Progenitor cell of endocrine pancreas (in vitro differentiated cells): ENCODE results near the gene COA5. TPM values are rescaled to one million over a fixed set of nuclear protein-coding genes. Genes with fewer than 3 reads are reported as not detected.
A peak's percentile ranks its signal among the peaks of the same experiment; 100 is the strongest.

ENCODE experiments used
- DNase-seq: peaks from one replicate; pipeline ENCODE4 v3.0.0; 2021; ENCODE audit warnings: low spot score; ENCODE audit not compliant: unreplicated experiment
- H3K27ac Mint-ChIP-seq: 2 replicates; pipeline ENCODE4 v1.8.0; 2021; ENCODE audit warnings: mild to moderate bottlenecking, moderate library complexity, mixed read lengths
- H3K27me3 Mint-ChIP-seq: 2 replicates; pipeline ENCODE4 v1.8.0; 2021; ENCODE audit warnings: mixed read lengths
- H3K36me3 Mint-ChIP-seq: 2 replicates; pipeline ENCODE4 v1.8.0; 2022; ENCODE audit warnings: mixed read lengths; ENCODE audit not compliant: insufficient read depth
- H3K4me1 Mint-ChIP-seq: 2 replicates; pipeline ENCODE4 v1.8.0; 2021; ENCODE audit warnings: low read depth, mixed read lengths
- H3K4me3 Mint-ChIP-seq: 2 replicates; pipeline ENCODE4 v1.8.0; 2021; ENCODE audit warnings: low read depth, mild to moderate bottlenecking, moderate library complexity, mixed read lengths
- H3K9me3 Mint-ChIP-seq: 2 replicates; pipeline ENCODE4 v1.8.0; 2021; ENCODE audit warnings: low read depth, mixed read lengths
- total RNA-seq: library from RNA; stranded (reverse); gene quantifications from 2 replicates; pipeline ENCODE4 v1.2.1, GENCODE V29; 2021
- TF ChIP-seq, protein P1 (sequence below): fragments of 200-600 bp; sonication (generic); IDR thresholded peaks from one replicate; pipeline ENCODE4 v1.5.0; 2021; ENCODE audit warnings: antibody characterized with exemption, mild to moderate bottlenecking; ENCODE audit not compliant: unreplicated experiment

COA5 gene
- total RNA-seq, 1 donor from 2014 or later: 45.2 TPM

DNA sequence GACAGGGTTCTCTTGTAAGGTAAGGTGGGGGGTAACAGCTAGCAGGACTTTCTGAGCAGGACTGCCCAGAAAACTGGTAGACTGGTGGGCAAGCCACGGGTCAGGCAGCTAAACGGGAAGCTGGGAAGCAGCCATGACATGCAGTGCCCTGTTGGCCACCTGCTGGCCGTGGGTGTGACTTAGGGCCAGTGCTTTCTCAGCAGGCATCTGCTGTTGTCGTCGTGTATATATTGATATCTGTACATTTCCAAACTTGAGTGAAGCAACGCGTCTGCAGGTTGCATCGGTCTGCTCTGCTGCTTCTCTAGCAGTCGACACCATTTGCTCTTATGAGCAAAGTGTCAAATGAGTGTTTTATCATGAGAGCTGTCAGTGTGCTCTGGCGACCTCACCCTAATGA is 31.0 kb downstream of the COA5 start:
- TF ChIP-seq, protein P1, sequence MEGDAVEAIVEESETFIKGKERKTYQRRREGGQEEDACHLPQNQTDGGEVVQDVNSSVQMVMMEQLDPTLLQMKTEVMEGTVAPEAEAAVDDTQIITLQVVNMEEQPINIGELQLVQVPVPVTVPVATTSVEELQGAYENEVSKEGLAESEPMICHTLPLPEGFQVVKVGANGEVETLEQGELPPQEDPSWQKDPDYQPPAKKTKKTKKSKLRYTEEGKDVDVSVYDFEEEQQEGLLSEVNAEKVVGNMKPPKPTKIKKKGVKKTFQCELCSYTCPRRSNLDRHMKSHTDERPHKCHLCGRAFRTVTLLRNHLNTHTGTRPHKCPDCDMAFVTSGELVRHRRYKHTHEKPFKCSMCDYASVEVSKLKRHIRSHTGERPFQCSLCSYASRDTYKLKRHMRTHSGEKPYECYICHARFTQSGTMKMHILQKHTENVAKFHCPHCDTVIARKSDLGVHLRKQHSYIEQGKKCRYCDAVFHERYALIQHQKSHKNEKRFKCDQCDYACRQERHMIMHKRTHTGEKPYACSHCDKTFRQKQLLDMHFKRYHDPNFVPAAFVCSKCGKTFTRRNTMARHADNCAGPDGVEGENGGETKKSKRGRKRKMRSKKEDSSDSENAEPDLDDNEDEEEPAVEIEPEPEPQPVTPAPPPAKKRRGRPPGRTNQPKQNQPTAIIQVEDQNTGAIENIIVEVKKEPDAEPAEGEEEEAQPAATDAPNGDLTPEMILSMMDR: peak; percentile 29
- Mint-ChIP-seq H3K9me3 (no peaks in the 10 kb centered on the region), H3K27ac (no peak overlapping the region), H3K4me1 (no peaks in the 10 kb centered on the region), H3K27me3 (no peaks in the 10 kb centered on the region), H3K36me3 (peaks cover 8% of the 10 kb centered on the region), H3K4me3 (no peak overlapping the region)
- DNase-seq: no peak

DNA sequence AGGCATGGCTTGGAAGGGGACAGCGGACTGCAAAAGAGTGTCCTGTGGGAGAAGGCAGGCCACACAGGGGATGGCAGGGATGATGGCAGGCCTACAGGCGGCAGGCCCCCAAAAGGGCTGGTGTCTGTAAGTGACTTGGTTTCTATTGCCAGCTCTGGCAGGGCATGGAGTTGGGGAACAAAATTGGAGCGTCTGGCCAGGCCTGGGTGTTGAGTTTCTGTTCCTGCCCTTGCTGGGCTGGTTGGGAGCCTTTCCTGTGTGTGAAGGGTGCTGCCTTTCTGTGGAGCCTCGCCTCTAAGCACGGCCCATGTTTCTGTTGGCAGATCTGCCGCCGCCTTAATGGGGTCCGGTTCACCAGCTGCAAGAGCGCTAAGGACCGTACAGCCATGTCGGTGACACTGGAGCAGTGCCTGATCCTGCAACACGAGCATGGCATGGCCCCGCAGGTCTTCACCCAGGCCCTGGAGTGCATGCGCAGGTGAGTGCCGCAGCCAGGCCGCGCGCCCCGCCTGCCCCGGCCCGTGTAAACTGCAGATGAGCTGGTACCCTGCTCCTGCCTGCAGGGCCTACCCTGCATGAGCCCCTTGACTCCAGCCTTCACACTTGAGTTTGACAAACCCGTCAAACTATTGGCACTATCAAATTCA is 31.5 kb downstream of the COA5 start:
- peaks cover 8% of the 10 kb centered on the region for H3K36me3 Mint-ChIP-seq
- H3K27me3 Mint-ChIP-seq: no peaks in the 10 kb centered on the region
- H3K27ac Mint-ChIP-seq: no peak overlapping the region
- H3K4me1 Mint-ChIP-seq: no peaks in the 10 kb centered on the region
- no peaks in the 10 kb centered on the region for H3K9me3 Mint-ChIP-seq
- TF ChIP-seq, protein P1: no peak
- DNase-seq: no peak
- H3K4me3 Mint-ChIP-seq: no peak overlapping the region

DNA sequence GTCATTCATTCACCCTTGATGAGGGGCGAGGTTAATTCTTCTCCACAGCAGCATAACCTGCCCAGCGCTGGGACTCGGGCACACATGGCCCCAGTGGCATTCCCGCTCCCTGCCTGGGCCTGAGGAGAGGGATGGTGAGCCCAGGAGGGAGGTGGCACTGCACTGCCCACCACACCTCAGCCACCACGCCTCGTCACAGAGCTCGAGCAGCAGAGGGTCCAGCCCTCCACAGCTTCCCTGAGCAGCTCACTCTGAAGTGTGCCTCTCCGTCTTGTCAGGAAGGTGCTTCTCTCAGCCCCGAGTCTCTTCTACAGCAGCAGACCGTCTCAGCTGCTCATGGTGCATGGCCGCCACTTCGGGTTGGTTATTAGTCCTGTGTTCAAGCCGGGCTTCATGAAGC is 34.9 kb downstream of the COA5 start:
- Mint-ChIP-seq H3K9me3 (no peaks in the 10 kb centered on the region), H3K27me3 (no peaks in the 10 kb centered on the region), H3K4me1 (no peaks in the 10 kb centered on the region), H3K27ac (no peak overlapping the region), H3K36me3 (peaks cover 15% of the 10 kb centered on the region), H3K4me3 (no peak overlapping the region)
- no peak for DNase-seq
- TF ChIP-seq, protein P1: no peak

DNA sequence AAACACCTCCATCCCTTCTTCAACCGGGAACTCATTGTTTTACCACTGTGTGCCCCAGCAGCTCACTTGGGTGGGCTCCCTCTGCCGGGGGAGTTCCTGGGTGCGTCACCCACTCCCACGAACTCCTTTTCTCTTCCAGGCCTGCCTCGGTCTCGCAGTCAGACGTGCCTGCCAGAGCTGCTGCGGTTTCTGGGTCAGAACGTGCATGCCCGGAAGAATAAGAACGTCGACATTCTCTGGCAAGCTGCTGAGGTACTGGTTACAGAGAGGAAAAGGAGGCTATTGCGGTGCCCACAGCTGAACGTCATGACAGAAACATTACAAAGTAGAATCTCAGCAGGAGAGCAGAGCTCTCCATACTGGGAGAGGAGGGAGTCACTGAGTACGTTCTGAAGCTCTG is 35.6 kb downstream of the COA5 start:
- no peak overlapping the region for H3K4me3 Mint-ChIP-seq
- no peaks in the 10 kb centered on the region for H3K4me1 Mint-ChIP-seq
- peaks cover 13% of the 10 kb centered on the region for H3K36me3 Mint-ChIP-seq
- H3K9me3 Mint-ChIP-seq: no peaks in the 10 kb centered on the region
- TF ChIP-seq, protein P1: no peak
- no peak overlapping the region for H3K27ac Mint-ChIP-seq
- H3K27me3 Mint-ChIP-seq: no peaks in the 10 kb centered on the region
- no peak for DNase-seq

DNA sequence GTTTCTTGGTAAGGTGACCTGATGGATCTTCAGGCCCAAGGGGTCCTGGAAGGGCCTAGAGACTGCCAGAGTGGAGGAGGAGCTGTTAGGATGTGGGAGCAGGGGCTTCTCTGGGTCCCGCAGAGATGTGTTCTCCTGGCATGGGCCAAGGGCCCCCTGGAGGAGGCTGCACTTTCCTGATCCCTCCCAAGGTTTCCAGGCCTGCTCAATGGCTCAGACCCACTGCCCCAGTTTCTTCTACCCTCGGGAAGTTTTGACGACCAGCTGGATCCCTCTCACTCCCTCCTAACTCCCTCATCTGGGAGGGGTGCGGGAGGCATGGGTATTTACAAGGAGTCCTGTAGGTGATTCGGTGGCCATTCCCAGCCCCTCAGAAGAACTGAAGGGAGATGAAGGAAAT is 36.1 kb downstream of the COA5 start:
- H3K9me3 Mint-ChIP-seq: no peaks in the 10 kb centered on the region
- DNase-seq: no peak
- H3K27ac Mint-ChIP-seq: no peak overlapping the region
- no peak overlapping the region for H3K4me3 Mint-ChIP-seq
- peaks cover 13% of the 10 kb centered on the region for H3K36me3 Mint-ChIP-seq
- H3K4me1 Mint-ChIP-seq: no peaks in the 10 kb centered on the region
- TF ChIP-seq, protein P1: no peak
- H3K27me3 Mint-ChIP-seq: no peaks in the 10 kb centered on the region
